LNCaP clone FGC (cell line): Measurements from ENCODE around the gene CPB2.

Experiments used
- DNase-seq: peaks from one replicate; pipeline ENCODE4 v3.0.0-alpha.2; 2011; ENCODE audit warnings: low read depth
- H3K4me3 ChIP-seq: 2 replicates; pipeline ENCODE4 v1.5.1; 2011; ENCODE audit warnings: mild to moderate bottlenecking, low read depth, low read length, control low read depth
- CTCF ChIP-seq: IDR thresholded peaks from 2 replicates; pipeline ENCODE4 v1.5.1; 2012; ENCODE audit warnings: mild to moderate bottlenecking; ENCODE audit not compliant: control insufficient read depth, insufficient read depth; ENCODE audit errors: extremely low read depth

CPB2 gene

GRCh38 chr13:46043647-46044046 lies 61.2 kb downstream of the CPB2 start:
- TF ChIP-seq CTCF = no peak
- no peak for DNase-seq
- H3K4me3 ChIP-seq = no peak overlapping the region

GRCh38 chr13:46041419-46041839 lies 63.4 kb downstream of the CPB2 start:
- no peak for TF ChIP-seq CTCF
- no peak overlapping the region for H3K4me3 ChIP-seq
- no peak for DNase-seq

- DNase-seq = no peak
These were observed 64.1 kb downstream of the CPB2 start for GRCh38 chr13:46040763-46041162.

GRCh38 chr13:46039411-46040182 lies 65.2 kb downstream of the CPB2 start:
- DNase-seq = no peak
- TF ChIP-seq CTCF = no peak

More at GRCh38 chr13:46040763-46041162, 64.1 kb downstream of the CPB2 start:
- TF ChIP-seq CTCF = no peak
- no peak overlapping the region for H3K4me3 ChIP-seq

GRCh38 chr13:46038296-46038695 lies 66.5 kb downstream of the CPB2 start:
- DNase-seq = no peak
- H3K4me3 ChIP-seq = no peak overlapping the region
- TF ChIP-seq CTCF = no peak

More at GRCh38 chr13:46039411-46040182, 65.2 kb downstream of the CPB2 start:
- H3K4me3 ChIP-seq = no peak overlapping the region

- TF ChIP-seq CTCF = no peak
- no peak for DNase-seq
- H3K4me3 ChIP-seq = no peak overlapping the region
These were observed 69.8 kb downstream of the CPB2 start for GRCh38 chr13:46035066-46035465.

- H3K4me3 ChIP-seq = no peak overlapping the region
- no peak for TF ChIP-seq CTCF
- no peak for DNase-seq
These were observed 72.5 kb downstream of the CPB2 start for GRCh38 chr13:46032341-46032740.
